D721Med (cell line): ENCODE results near the gene HLA-F.

Experiments
- DNase-seq: peaks from one replicate; pipeline ENCODE4 v3.0.0; 2011; ENCODE audit warnings: low spot score; ENCODE audit not compliant: insufficient read length
- FAIRE-seq: peaks from 2 replicates; lab custom pipeline; 2011; peaks lifted over from hg19 to GRCh38; lab: Jason Lieb, UNC
- CTCF ChIP-seq: IDR thresholded peaks from 2 replicates; pipeline ENCODE4 v1.5.1; 2012; ENCODE audit warnings: mild to moderate bottlenecking, control low read depth; ENCODE audit not compliant: insufficient read depth; ENCODE audit errors: missing control alignments

HLA-F gene

GRCh38 chr6:29723262-29723665 is at the start of gene HLA-F:
HLA-F (plus strand) TSS chr6:29723434; CDS start chr6:29723464, 30 bp downstream.
- FAIRE-seq (no peak), DNase-seq (no peak)
- TF ChIP-seq CTCF = no peak

- TF ChIP-seq CTCF = no peak
- no peak for DNase-seq
- FAIRE-seq = no peak
These were observed 49.2 kb upstream of the HLA-F start for GRCh38 chr6:29674008-29674407.

GRCh38 chr6:29675561-29675960 is 47.7 kb upstream of the HLA-F start:
- FAIRE-seq = no peak
- no peak for DNase-seq
- TF ChIP-seq CTCF = no peak

GRCh38 chr6:29676981-29677601 is 46.1 kb upstream of the HLA-F start:
- DNase-seq (no peak), FAIRE-seq (no peak)
- no peak for TF ChIP-seq CTCF

- FAIRE-seq (no peak), DNase-seq (no peak)
- TF ChIP-seq CTCF = no peak
These were observed 45.1 kb upstream of the HLA-F start for GRCh38 chr6:29678114-29678513.

GRCh38 chr6:29679962-29680361 is 43.3 kb upstream of the HLA-F start:
- TF ChIP-seq CTCF = no peak
- no peak for DNase-seq
- no peak for FAIRE-seq

- TF ChIP-seq CTCF = no peak
- no peak for FAIRE-seq
- no peak for DNase-seq
These were observed 42.8 kb upstream of the HLA-F start for GRCh38 chr6:29680416-29680815.
